Measurements from ENCODE around the gene AIFM2.

Gene AIFM2

DNA sequence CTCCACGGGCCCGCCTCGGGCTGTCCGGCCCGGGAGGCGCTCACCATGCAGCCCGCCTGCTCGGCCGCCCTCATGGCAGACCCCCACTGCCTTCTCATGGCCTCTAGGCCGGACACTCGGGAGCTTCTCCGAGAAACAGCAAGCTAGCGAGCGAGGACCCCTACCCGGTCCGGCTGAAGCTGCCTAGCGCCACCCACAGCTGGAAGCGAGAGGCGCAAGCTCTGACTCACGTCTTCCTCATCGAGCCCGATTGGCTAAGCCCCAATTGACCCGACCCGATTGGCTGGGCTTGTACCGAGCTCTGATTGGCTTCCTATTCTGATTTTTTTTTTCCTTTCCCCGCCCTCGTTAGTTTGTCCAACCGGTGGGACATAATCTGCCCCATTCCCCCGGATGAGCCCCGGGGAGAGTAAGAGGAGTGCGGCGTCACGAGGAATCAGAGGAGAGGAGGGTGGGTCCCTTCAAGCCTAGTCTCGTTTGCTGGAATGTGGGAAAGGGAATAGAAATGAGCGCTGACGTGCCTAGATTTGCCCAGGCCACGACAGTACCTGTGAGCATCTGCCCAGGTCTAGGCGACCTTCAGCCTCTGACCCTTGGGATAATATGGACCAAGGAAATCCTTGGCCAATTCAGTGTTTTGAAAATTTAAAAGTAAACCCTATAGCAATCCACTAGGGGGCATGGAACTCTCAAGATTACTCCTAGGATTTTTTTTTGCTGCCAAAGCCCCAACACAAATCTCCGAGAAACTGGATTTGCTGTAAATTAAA is 14.0 kb upstream of the AIFM2 start, which contains the start of gene TYSND1:
Gene TYSND1 (minus strand): TSS at position 212 of the 770 bp plus-strand sequence. CDS start 114 bp downstream, at position 98.
- peak; percentile 82 to 92 for DNase-seq (ENCODE audit: low read depth in 2 of 2)

- peak; percentile 39 to 45 for DNase-seq (ENCODE audit: low read depth in 2 of 2)
Observed at GRCh38 chr10:70145666-70146488, 13.3 kb upstream of the AIFM2 start.

DNA sequence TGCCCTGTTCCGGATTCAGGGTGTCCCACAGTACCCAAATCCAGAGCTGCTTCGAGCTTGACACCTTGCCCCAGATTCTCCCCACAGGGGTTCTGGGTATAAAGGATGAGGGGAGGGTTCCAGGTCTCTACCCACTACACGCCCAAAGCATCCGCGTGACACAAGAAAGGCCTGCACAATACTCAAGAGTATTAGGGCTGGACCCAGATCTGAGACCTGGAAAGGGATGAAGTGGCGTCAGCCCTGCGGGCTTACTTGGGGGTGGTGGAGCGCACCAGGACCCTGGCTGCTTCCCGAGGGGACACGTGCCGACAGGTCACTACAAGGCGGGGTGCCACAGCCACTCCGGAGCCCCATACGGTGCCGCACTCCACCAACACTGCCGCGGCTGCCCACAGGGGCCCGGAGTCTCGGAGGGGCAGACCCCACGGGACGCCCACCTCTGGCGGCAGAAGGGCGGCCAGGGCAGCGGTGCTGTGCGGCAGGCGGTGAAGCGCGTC is 12.6 kb upstream of the AIFM2 start:
- DNase-seq (ENCODE audit: low read depth in 2 of 2): no peak

GRCh38 chr10:70144372-70145110 is 11.9 kb upstream of the AIFM2 start:
- DNase-seq (ENCODE audit: low read depth in 2 of 2): no peak

GRCh38 chr10:70142555-70142954 is 9.9 kb upstream of the AIFM2 start:
- no peak for DNase-seq (ENCODE audit: low read depth in 2 of 2)

DNA sequence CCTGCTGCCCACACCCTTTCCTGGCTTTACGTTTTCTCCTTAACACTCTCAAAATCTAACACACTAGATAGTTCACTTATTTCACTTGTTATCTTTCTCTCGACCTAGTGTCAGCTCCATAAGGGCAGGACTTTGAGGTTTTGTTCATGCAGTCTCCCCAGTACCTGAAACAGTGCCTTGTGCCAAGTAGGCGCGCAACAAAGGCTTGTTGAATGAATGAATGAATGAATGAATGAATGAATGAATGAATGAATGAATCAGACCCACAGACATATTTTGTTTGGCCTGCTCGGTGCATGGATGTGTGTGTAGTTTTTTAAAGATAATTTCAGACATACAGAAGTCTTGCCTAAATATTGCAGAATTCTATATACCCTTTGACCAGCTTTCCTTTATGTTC is 7.7 kb upstream of the AIFM2 start:
- DNase-seq (ENCODE audit: low read depth in 2 of 2): no peak

DNA sequence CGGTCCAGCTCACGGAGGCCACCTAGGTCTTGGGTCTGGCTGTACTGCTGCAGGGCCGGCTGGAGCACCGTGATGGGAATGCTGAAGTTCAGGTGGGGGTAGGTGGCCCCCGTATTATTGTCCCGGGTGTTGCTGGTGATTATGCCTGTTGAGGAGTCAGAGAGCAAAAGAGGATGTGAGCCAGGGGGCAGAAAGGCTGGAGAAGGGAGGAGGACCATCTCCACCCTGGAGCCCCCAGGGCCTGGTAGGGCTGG is 7.3 kb upstream of the AIFM2 start:
- DNase-seq (ENCODE audit: low read depth in 2 of 2): no peak

DNA sequence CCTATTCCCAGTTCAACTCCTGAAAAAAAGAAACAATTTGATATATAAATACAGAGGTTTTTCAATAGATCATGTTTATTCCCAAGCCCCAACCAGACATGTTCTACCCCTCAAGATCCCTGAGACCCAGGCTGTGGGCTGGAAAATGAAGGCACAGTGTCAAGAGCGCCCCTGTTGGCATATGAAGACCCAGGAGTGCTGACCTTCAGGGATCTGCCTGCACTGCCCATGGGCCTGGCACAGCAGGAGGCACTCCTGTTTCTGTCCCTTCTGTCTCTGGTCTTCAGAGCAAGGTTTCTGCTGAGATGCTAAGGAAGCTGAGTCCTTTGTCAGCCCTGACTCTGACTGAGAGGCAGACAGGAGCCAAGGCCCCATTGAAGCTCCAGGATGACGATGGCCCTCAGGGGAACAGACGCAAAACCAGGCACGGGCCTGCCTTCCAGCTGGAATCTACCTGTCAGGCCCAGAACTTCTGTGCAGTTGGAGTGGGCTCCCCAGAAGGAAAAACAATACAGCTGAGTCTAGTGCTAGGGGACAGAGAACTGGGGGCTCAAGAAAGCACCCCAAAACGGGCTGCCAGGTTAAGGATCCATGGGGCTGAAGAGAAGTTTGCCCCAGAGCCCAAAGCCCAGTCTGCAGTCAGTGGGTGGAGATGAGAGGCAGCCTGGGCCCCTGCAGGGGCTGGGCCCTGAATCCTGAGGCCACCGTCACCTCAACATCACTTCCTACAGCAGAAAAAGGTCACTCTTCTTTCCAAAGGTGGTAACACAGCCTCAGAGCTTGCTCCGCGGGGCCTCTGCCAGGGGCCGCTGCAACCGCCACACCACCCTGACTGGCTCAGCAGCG is 6.7 kb upstream of the AIFM2 start:
- DNase-seq (ENCODE audit: low read depth in 2 of 2): no peak

DNA sequence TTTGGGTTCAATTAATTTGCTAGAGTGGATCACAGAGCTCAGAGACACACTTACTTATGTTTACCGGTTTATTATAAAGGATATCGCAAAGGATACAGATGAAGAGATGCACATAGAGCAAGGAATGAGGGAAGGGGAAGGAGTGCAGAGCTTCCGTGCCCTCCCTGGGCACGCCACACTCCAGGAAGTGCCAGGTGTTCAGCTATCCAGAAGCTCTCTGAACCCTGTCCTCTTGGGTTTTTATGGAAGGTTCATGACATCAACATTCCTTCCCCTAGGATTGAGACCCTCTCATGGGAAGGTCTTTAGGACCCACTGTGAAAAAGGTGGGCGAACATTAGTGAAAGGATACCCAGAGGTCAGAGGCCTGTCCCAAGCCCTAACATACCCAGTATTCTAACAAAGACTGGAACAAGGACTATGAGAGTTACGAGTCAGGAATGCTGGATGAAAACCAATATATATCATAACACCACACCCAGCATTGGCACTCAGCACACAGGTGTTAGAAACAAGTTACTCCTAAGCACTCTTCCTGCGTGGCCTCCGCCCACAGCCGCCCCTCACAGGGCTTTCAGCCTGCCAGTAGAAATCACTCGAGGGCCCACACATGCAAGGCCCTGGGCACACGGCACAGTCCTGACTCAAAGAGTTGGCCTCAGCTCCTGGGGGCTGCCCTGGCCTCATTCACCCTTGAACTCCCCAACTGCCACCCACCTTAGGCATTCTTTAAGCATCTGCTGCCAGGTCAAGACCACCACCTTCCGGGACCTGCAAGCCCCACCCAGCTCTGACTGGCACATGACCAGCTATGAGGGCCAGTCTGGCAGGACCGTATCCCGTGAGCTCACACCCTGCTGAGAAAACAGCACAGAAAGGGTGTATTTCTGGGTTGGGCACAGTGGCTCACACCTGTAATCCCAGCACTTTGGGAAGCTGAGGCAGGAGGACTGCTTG is 5.6 kb upstream of the AIFM2 start:
- DNase-seq (ENCODE audit: low read depth in 2 of 2): no peak

DNA sequence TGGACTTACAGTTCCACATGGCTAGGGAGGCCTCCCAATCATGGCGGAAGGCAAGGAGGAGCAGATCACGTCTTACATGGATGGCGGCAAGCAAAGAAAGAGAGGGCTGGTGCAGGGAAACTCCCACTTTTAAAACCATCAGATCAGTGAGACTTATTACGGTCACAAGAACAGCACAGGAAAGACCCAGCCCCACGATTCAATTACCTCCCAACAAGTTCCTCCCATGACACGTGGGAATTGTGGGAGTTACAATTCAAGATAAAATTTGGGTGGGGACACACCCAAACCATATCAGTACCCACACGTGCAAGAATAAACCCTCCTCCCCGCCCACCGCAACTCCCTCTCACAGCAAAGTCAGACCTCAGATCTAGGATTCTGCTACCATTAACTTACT is 4.5 kb upstream of the AIFM2 start:
- no peak for DNase-seq (ENCODE audit: low read depth in 2 of 2)

- no peak for DNase-seq (ENCODE audit: low read depth in 2 of 2)
Observed at GRCh38 chr10:70135684-70136083, 3.1 kb upstream of the AIFM2 start.

- no peak for DNase-seq (ENCODE audit: low read depth in 2 of 2)
Observed at GRCh38 chr10:70135046-70135445, 2.4 kb upstream of the AIFM2 start.

- DNase-seq (ENCODE audit: low read depth in 2 of 2): no peak
Observed at GRCh38 chr10:70131560-70131937, 1.1 kb downstream of the AIFM2 start.

GRCh38 chr10:70130878-70131559 is 1.6 kb downstream of the AIFM2 start:
- DNase-seq (ENCODE audit: low read depth in 2 of 2): no peak

- no peak for DNase-seq (ENCODE audit: low read depth in 2 of 2)
Observed at GRCh38 chr10:70126700-70127395, 5.8 kb downstream of the AIFM2 start.

- no peak for DNase-seq (ENCODE audit: low read depth in 2 of 2)
Observed at GRCh38 chr10:70125918-70126552, 6.6 kb downstream of the AIFM2 start.

DNA sequence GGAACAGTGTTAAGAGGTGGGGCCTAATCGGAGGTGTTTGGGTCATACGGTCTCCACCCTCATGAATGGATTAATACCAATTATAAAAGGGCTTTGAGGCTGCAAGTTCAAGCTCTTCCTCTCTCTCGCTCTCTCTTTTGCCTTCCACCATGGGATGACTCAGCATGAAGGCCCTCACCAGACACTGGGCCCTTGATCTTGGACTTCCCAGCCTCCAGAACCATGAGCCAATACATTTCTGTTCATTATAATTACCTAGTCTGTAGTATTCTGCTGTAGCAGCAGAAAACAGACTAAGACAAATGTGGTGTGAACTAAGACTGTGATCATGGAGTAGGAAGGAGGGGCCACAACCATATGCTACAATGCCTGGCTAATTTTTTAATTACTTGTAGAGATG is 7.7 kb downstream of the AIFM2 start:
- DNase-seq (ENCODE audit: low read depth in 2 of 2): no peak

DNA sequence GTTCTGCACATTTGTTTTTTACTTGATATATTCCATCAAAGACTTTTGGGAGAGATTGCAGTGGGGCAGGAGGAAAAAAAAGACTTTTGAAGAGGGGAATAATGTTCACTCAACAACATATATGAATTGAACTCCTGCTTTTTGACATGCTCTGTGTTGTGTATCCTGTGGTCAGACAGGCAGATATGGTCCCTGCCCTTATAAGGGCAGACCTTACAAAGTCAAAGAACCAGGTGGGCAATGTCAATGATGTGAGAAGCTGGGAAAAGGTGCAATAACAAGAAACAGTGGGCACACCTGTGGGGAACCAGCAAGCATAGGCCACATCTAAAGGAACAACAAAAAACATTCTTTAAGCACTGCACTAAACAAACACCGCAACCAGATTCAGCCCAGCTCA is 8.2 kb downstream of the AIFM2 start:
- no peak for DNase-seq (ENCODE audit: low read depth in 2 of 2)

- no peak for DNase-seq (ENCODE audit: low read depth in 2 of 2)
Observed at GRCh38 chr10:70123817-70124216, 8.8 kb downstream of the AIFM2 start.
